GM12872 (cell line): ENCODE data around the gene CLASP1.

Experiments used
- CTCF ChIP-seq: IDR thresholded peaks from 3 replicates; pipeline ENCODE4 v1.5.1; 2011; ENCODE audit warnings: low read depth, mild to moderate bottlenecking, low read length, moderate library complexity; ENCODE audit not compliant: insufficient read depth

The CLASP1 gene

GRCh38 chr2:121608367-121608766 is 40.9 kb downstream of the CLASP1 start:
- TF ChIP-seq CTCF: no peak

- no peak for TF ChIP-seq CTCF
Observed at GRCh38 chr2:121605820-121606733, 43.2 kb downstream of the CLASP1 start.

GRCh38 chr2:121603185-121603584 is 46.1 kb downstream of the CLASP1 start:
- TF ChIP-seq CTCF: no peak

GRCh38 chr2:121599963-121600651 is 49.2 kb downstream of the CLASP1 start:
- TF ChIP-seq CTCF: no peak

GRCh38 chr2:121598087-121598486 is 51.2 kb downstream of the CLASP1 start:
- TF ChIP-seq CTCF: no peak

- peak; percentile 49; the same call in 2 of the 3 replicates for TF ChIP-seq CTCF
Observed at GRCh38 chr2:121596221-121597080, 52.8 kb downstream of the CLASP1 start.
